IMR-90 (cell line): ENCODE results near the gene PLXNB1. TPM values are rescaled to one million over a fixed set of nuclear protein-coding genes. Genes with fewer than 3 reads are reported as not detected.

ENCODE experiments used
- ATAC-seq: fragments of 200-7000 bp; cut with Tn5 transposase; 2 replicates; pipeline ENCODE4 v1.9.1; 2020; ENCODE audit warnings: low read depth, mild to moderate bottlenecking, moderate library complexity
- BruUV-seq: library from RNA; stranded (reverse); fragments of 400-500 nt; replicated peaks from 2 replicates; lab custom pipeline; 2021; lab: Mats Ljungman, UMichigan
- CTCF ChIA-PET: fragments of 300-600 bp; formaldehyde crosslinking; extraction: SDS; loops from one replicate; lab custom pipeline; 2021; ENCODE audit warnings: antibody characterized with exemption; lab: Yijun Ruan, JAX
- POLR2A ChIA-PET: fragments of 300-600 bp; sonication (Branson Sonifier 250); formaldehyde crosslinking; loops from one replicate; lab custom pipeline; 2022; ENCODE audit warnings: antibody characterized with exemption; ENCODE audit not compliant: unreplicated experiment; lab: Charles Lee
- DNase-seq: peaks from one replicate; pipeline ENCODE4 v3.0.0; 2013
- H2AFZ ChIP-seq: replicated peaks from 2 replicates; pipeline ENCODE3; 2013; ENCODE audit warnings: low read length, mild to moderate bottlenecking; ENCODE audit not compliant: poor library complexity
- H2AK5ac ChIP-seq: 2 replicates; pipeline ENCODE4 v1.6.1; 2013; ENCODE audit warnings: low read depth, low read length, inconsistent platforms
- H2AK9ac ChIP-seq: replicated peaks from 2 replicates; pipeline ENCODE3; 2013; ENCODE audit warnings: mild to moderate bottlenecking, low read depth, low read length, moderate library complexity; ENCODE audit not compliant: poor library complexity
- H2BK120ac ChIP-seq: 2 replicates; pipeline ENCODE4 v1.6.1; 2013; ENCODE audit warnings: low read depth, low read length, inconsistent platforms
- H2BK15ac ChIP-seq: 3 replicates; pipeline ENCODE4 v1.6.1; 2013; ENCODE audit warnings: low read depth, low read length, inconsistent platforms
- H2BK20ac ChIP-seq: 2 replicates; pipeline ENCODE4 v1.6.1; 2013; ENCODE audit warnings: low read depth, mild to moderate bottlenecking, inconsistent platforms, low read length, moderate library complexity
- H2BK5ac ChIP-seq: 2 replicates; pipeline ENCODE4 v1.6.1; 2013; ENCODE audit warnings: mild to moderate bottlenecking, low read depth, low read length, inconsistent platforms; ENCODE audit not compliant: poor library complexity, severe bottlenecking
- H3K14ac ChIP-seq: replicated peaks from 2 replicates; pipeline ENCODE4 v1.6.1; 2013; ENCODE audit warnings: low read depth, low read length, inconsistent platforms
- H3K18ac ChIP-seq: 2 replicates; pipeline ENCODE4 v1.6.1; 2013; ENCODE audit warnings: low read depth, low read length, control low read depth
- H3K23ac ChIP-seq: 2 replicates; pipeline ENCODE4 v1.6.1; 2013; ENCODE audit warnings: low read depth, low read length, inconsistent platforms
- H3K27ac ChIP-seq: 2 replicates; pipeline ENCODE4 v1.5.1; 2013; ENCODE audit warnings: mild to moderate bottlenecking, control low read depth, low read length; ENCODE audit not compliant: insufficient read depth
- H3K27me3 ChIP-seq: 2 replicates; pipeline ENCODE4 v1.6.1; 2013; ENCODE audit warnings: low read length; ENCODE audit not compliant: control insufficient read depth, insufficient read depth
- H3K36me3 ChIP-seq: 2 replicates; pipeline ENCODE4 v1.6.1; 2013; ENCODE audit warnings: low read length, mixed read lengths; ENCODE audit not compliant: control insufficient read depth, insufficient read depth
- H3K4ac ChIP-seq: 2 replicates; pipeline ENCODE4 v1.6.1; 2013; ENCODE audit warnings: low read depth, low read length, inconsistent platforms
- H3K4me1 ChIP-seq: 2 replicates; pipeline ENCODE4 v1.6.1; 2013; ENCODE audit warnings: low read length, mixed read lengths; ENCODE audit not compliant: control insufficient read depth, insufficient read depth
- H3K4me2 ChIP-seq: 2 replicates; pipeline ENCODE4 v1.6.1; 2013; ENCODE audit warnings: low read depth, mild to moderate bottlenecking, control low read depth, low read length, moderate library complexity
- H3K4me3 ChIP-seq: 2 replicates; pipeline ENCODE4 v1.5.1; 2013; ENCODE audit warnings: low read depth, mild to moderate bottlenecking, control low read depth, low read length, moderate library complexity; ENCODE audit not compliant: insufficient read depth
- H3K56ac ChIP-seq: 2 replicates; pipeline ENCODE4 v1.6.1; 2013; ENCODE audit warnings: low read length, inconsistent platforms; ENCODE audit not compliant: insufficient read depth; ENCODE audit errors: extremely low read depth
- H3K79me1 ChIP-seq, 2 experiments: 2 replicates each; pipeline ENCODE4 v1.6.1; 2013; ENCODE audit warnings: low read length in 2 of 2, inconsistent platforms in 1 of 2, low read depth in 1 of 2
- H3K9ac ChIP-seq: 2 replicates; pipeline ENCODE4 v1.6.1; 2013; ENCODE audit warnings: low read depth, low read length, control low read depth
- H3K9me1 ChIP-seq: 2 replicates; pipeline ENCODE4 v1.6.1; 2013; ENCODE audit warnings: low read length, inconsistent platforms; ENCODE audit not compliant: insufficient read depth
- H3K9me3 ChIP-seq: 2 replicates; pipeline ENCODE4 v1.6.1; 2013; ENCODE audit warnings: low read length; ENCODE audit not compliant: control insufficient read depth, insufficient read depth
- H4K20me1 ChIP-seq: 2 replicates; pipeline ENCODE4 v1.6.1; 2013; ENCODE audit warnings: low read length, inconsistent platforms; ENCODE audit not compliant: insufficient read depth
- H4K5ac ChIP-seq: 2 replicates; pipeline ENCODE4 v1.6.1; 2013; ENCODE audit warnings: mild to moderate bottlenecking, low read depth, low read length, control low read depth
- H4K8ac ChIP-seq, 2 experiments: 2 replicates each; pipeline ENCODE4 v1.6.1; 2013; ENCODE audit warnings: low read depth in 2 of 2, low read length in 2 of 2, control low read depth in 1 of 2, inconsistent platforms in 1 of 2
- H4K91ac ChIP-seq: 2 replicates; pipeline ENCODE4 v1.6.1; 2013; ENCODE audit warnings: low read depth, low read length, inconsistent platforms; ENCODE audit not compliant: insufficient read depth
- CEBPB ChIP-seq: IDR thresholded peaks from 2 replicates; pipeline ENCODE4 v1.6.1; 2012; ENCODE audit warnings: low read depth, low read length, improper control_type of control experiment
- CHD1 ChIP-seq: IDR thresholded peaks from 2 replicates; pipeline ENCODE4 v1.6.1; 2012; ENCODE audit warnings: low read depth, low read length, improper control_type of control experiment
- CTCF ChIP-seq: conservative IDR thresholded peaks from 2 replicates; pipeline ENCODE4 v1.5.1; 2012; ENCODE audit warnings: mild to moderate bottlenecking, low read depth, low read length, improper control_type of control experiment
- ELK1 ChIP-seq: fragments of 150-350 bp; IDR thresholded peaks from 2 replicates; pipeline ENCODE4 v1.6.1; 2016; ENCODE audit warnings: low read depth, mild to moderate bottlenecking, low read length, moderate library complexity, borderline replicate concordance
- MAFK ChIP-seq: IDR thresholded peaks from 2 replicates; pipeline ENCODE4 v1.6.1; 2012; ENCODE audit warnings: low read depth, low read length, improper control_type of control experiment
- MXI1 ChIP-seq: IDR thresholded peaks from 2 replicates; pipeline ENCODE4 v1.6.1; 2012; ENCODE audit warnings: low read depth, mild to moderate bottlenecking, low read length, moderate library complexity, borderline replicate concordance
- NFE2L2 ChIP-seq: fragments of 150-350 bp; IDR thresholded peaks from 2 replicates; pipeline ENCODE4 v1.6.1; 2016; ENCODE audit warnings: low read depth, mild to moderate bottlenecking, low read length
- POLR2A ChIP-seq: IDR thresholded peaks from 2 replicates; pipeline ENCODE4 v1.6.1; 2012; ENCODE audit warnings: mild to moderate bottlenecking, low read depth, low read length
- RAD21 ChIP-seq: IDR thresholded peaks from 2 replicates; pipeline ENCODE4 v1.6.1; 2012; ENCODE audit warnings: low read length, improper control_type of control experiment
- RFX5 ChIP-seq: IDR thresholded peaks from 2 replicates; pipeline ENCODE4 v1.8.0; 2012; ENCODE audit warnings: low read depth, mild to moderate bottlenecking, low read length, moderate library complexity
- SMC3 ChIP-seq: fragments of 150-350 bp; IDR thresholded peaks from 2 replicates; pipeline ENCODE4 v1.6.1; 2016; ENCODE audit warnings: low read depth, mild to moderate bottlenecking, antibody characterized with exemption, low read length, moderate library complexity
- USF2 ChIP-seq: fragments of 150-350 bp; IDR thresholded peaks from 2 replicates; pipeline ENCODE4 v1.6.1; 2017; ENCODE audit warnings: mild to moderate bottlenecking, antibody characterized with exemption, low read length, low read depth
- WGBS, 2 experiments: methylation state at CpG; one replicate each; pipeline versions ENCODE4 v1.1.5 to v1.1.7; 2013; ENCODE audit warnings: missing lambda C conversion rate in 2 of 2; ENCODE audit not compliant: insufficient read length in 1 of 2; ENCODE audit errors: extremely low coverage in 2 of 2; 5-methylcytosine and 5-hydroxymethylcytosine counted together
- dilution Hi-C: fragments of 300-500 bp; cut with HindIII; formaldehyde crosslinking; loops from one replicate; pipeline ENCODE4 v1.14.3; 2018; ENCODE audit warnings: low sequenced_read_pairs; ENCODE audit not compliant: unreplicated experiment
- in situ Hi-C: fragments of 300-500 bp; cut with MboI; formaldehyde crosslinking; loops from 3 replicates; pipeline ENCODE4 v1.14.3; 2019; ENCODE audit warnings: low sequenced_read_pairs, inconsistent platforms, mixed read lengths
- intact Hi-C: fragments of 100-400 bp; cut with micrococcal nuclease; formaldehyde crosslinking; loops from 2 replicates; pipeline ENCODE4 v1.10.0; 2022
- polyA plus RNA-seq, 3 experiments: library from polyadenylated mRNA; depleted of rRNA; stranded (reverse); fragments of >200 nt; gene quantifications; 2 replicates each; pipeline ENCODE4 v1.2.3, GENCODE V29; 2012; ENCODE audit warnings: low replicate concordance in 1 of 3
- total RNA-seq: library from RNA; depleted of rRNA; stranded (reverse); fragments of >200 nt; gene quantifications from 2 replicates; pipeline ENCODE4 v1.2.3, GENCODE V29; 2012

PLXNB1 gene
- total and polyA plus RNA-seq, 2 of the 4 experiments (the other 2 are of a cell fraction) = 5.2 to 25.3 TPM

- no peaks in the 10 kb centered on the region for H3K9me1 ChIP-seq
- H2BK15ac ChIP-seq = no peak overlapping the region
- TF ChIP-seq RAD21 = no peak
- TF ChIP-seq NFE2L2 = no peak
- no peak for TF ChIP-seq RFX5
- TF ChIP-seq CHD1 = no peak
- TF ChIP-seq SMC3 = no peak
- TF ChIP-seq ELK1 = no peak
- TF ChIP-seq USF2 = no peak
- TF ChIP-seq MAFK = no peak
- no peak for TF ChIP-seq POLR2A
- no peak for TF ChIP-seq CTCF
- no peak for TF ChIP-seq CEBPB
- TF ChIP-seq MXI1 = no peak
- in situ Hi-C loops (no loop called here), dilution Hi-C loops (no loop called here), intact Hi-C loops (no loop called here)
- H3K36me3 ChIP-seq = peaks cover 47% of the 10 kb centered on the region
- no peak overlapping the region for H3K4ac ChIP-seq
- no peak overlapping the region for H3K4me3 ChIP-seq
- POLR2A ChIA-PET = no interaction called here
- no peak overlapping the region for H3K27ac ChIP-seq
- 98% methylated on average over 5 of the region's 17 CpGs; no CpG with 5 or more reads in 1 of the 2 experiments for WGBS, 2 experiments
- no peak overlapping the region for H4K5ac ChIP-seq
- no peak overlapping the region for H2AK5ac ChIP-seq
- CTCF ChIA-PET = no interaction called here
- H2BK120ac ChIP-seq = no peak overlapping the region
- H3K9ac ChIP-seq = no peak overlapping the region
- no peak overlapping the region for H4K8ac ChIP-seq
- H2BK5ac ChIP-seq = no peak overlapping the region
- H3K18ac ChIP-seq = no peak overlapping the region
- H3K27me3 ChIP-seq = no peaks in the 10 kb centered on the region
- DNase-seq (no peak), ATAC-seq (no peak)
- no peaks in the 10 kb centered on the region; the same call in 1 of the 2 replicates for H4K20me1 ChIP-seq
- no peaks in the 10 kb centered on the region for H3K9me3 ChIP-seq
- H3K4me1 ChIP-seq = no peaks in the 10 kb centered on the region
- no peak overlapping the region for H2BK20ac ChIP-seq
- no peak overlapping the region for H2AK9ac ChIP-seq
- H3K14ac ChIP-seq = no peak overlapping the region
- H3K56ac ChIP-seq = no peak overlapping the region
- H3K79me1 ChIP-seq = peaks cover 2 to 18% of the 10 kb centered on the region in 2 experiments; a peak in 3 of 4 replicates
- no TSS peak for BruUV-seq
- H3K23ac ChIP-seq = no peak overlapping the region
- H3K4me2 ChIP-seq = no peak overlapping the region
- no peak overlapping the region for H4K91ac ChIP-seq
- H2AFZ ChIP-seq = no peak overlapping the region
Measured at GRCh38 chr3:48418140-48418539, 11.7 kb downstream of the PLXNB1 start.
